Placental pericyte (primary cell): ENCODE measurements around the gene TBC1D3D. TPM values are rescaled to one million over a fixed set of nuclear protein-coding genes. Genes with fewer than 3 reads are reported as not detected.

Experiments used
- total RNA-seq: library from RNA; depleted of rRNA; stranded (reverse); fragments of >200 nt; gene quantifications from 2 replicates; pipeline ENCODE4 v1.2.3, GENCODE V29; 2012

Gene TBC1D3D
- total RNA-seq, result 0.44 TPM in 1 of 2 replicates, not detected in the other

DNA sequence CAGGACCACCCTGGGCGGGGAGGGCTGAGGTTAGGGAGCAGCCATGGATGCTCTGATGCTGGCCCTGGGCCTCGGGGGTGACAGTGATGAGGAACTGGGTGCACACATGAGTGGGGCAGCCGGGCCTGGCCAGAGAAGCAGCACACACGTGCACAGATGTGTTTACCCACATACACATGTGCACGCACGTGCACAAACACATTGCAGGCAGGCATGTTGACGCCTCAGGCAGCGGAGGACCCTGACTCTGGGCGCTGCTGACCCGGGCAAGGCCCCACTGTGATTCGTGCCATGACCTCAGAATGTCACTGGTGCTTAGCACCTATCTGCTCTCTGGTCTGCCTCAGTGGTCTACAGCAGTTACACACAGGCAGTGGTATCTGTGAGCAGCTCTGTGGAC is at the start of gene TBC1D3D:
TSS of gene TBC1D3D (plus strand) at position 301 of the 400 bp plus-strand sequence. CDS start 1,585 bp downstream, outside the sequence.

GRCh38 chr17:37988960-37989359 is 14.8 kb upstream of the TBC1D3D start, which contains the start of gene TBC1D3L:
TBC1D3L (minus strand) TSS chr17:37989060; CDS start chr17:37987520, 1,540 bp downstream.

Other genes with a start within 250 kb of the TBC1D3D start
- gene TBC1D3K, start 79.6 kb upstream of the TBC1D3D start, total RNA-seq, result not detected in 2 replicates
- 3.1 and 3.3 TPM in 2 replicates for gene TBC1D3L, start 14.9 kb upstream of the TBC1D3D start, total RNA-seq
- gene TBC1D3C, start 64.7 kb downstream of the TBC1D3D start, total RNA-seq, result not detected in 2 replicates
- gene TBC1D3E, start 124.0 kb downstream of the TBC1D3D start, total RNA-seq, result not detected in 2 replicates
- gene TBC1D3, start 188.6 kb downstream of the TBC1D3D start, total RNA-seq, result not detected in 2 replicates